A549 (cell line): ENCODE measurements around the gene SLC22A7. TPM values are rescaled to one million over a fixed set of nuclear protein-coding genes. Genes with fewer than 3 reads are reported as not detected.

Experiments used
- ATAC-seq, 2 experiments: fragments of 200-7000 bp in 1 of 2; fragments of >200 bp in 1 of 2; cut with Nextera tagmentation in 1 of 2; cut with Tn5 transposase in 1 of 2; 3 replicates each; pipeline versions ENCODE4 v1.8.0 to v1.9.1; 2018 to 2020; ENCODE audit warnings: mild to moderate bottlenecking in 1 of 2, moderate library complexity in 1 of 2
- CTCF ChIA-PET: fragments of 300-600 bp; sonication (Branson Sonifier 250); formaldehyde crosslinking; extraction: SDS; loops from one replicate; lab custom pipeline; 2021; ENCODE audit warnings: antibody characterized with exemption, inconsistent platforms; lab: Yijun Ruan, JAX
- POLR2A ChIA-PET: fragments of 350-600 bp; formaldehyde crosslinking; extraction: SDS; loops from one replicate; lab custom pipeline; 2021; ENCODE audit warnings: antibody characterized with exemption, inconsistent platforms; lab: Yijun Ruan, JAX
- DNase-seq, 2 experiments: peaks; one replicate each; pipeline versions ENCODE4 v3.0.0 to v3.0.0-alpha.2; 2011 to 2016; ENCODE audit warnings: low read depth in 1 of 2, low spot score in 1 of 2
- FAIRE-seq: peaks from 2 replicates; lab custom pipeline; 2011; peaks lifted over from hg19 to GRCh38; lab: Jason Lieb, UNC
- H3K27ac ChIP-seq, 2 experiments: fragments of >200 bp; sonication (Bioruptor Twin); formaldehyde crosslinking; 3 replicates each; pipeline ENCODE4 v1.5.1; 2016 to 2017
- H3K4me1 ChIP-seq: fragments of >200 bp; sonication (Bioruptor Twin); formaldehyde crosslinking; 3 replicates; pipeline ENCODE4 v1.6.1; 2016
- H3K4me2 ChIP-seq: fragments of >200 bp; sonication (Bioruptor Twin); formaldehyde crosslinking; 3 replicates; pipeline ENCODE4 v1.6.1; 2016
- H3K4me3 ChIP-seq: fragments of >200 bp; sonication (Bioruptor Twin); formaldehyde crosslinking; 3 replicates; pipeline ENCODE4 v1.5.1; 2016
- H3K9me3 ChIP-seq: fragments of >200 bp; sonication (Bioruptor Twin); formaldehyde crosslinking; 3 replicates; pipeline ENCODE4 v1.6.1; 2016
- CBX2 ChIP-seq: fragments of 200-600 bp; sonication (generic); IDR thresholded peaks from 2 replicates; pipeline ENCODE4 v1.6.1; 2016; ENCODE audit warnings: low read depth, mild to moderate bottlenecking, borderline replicate concordance
- CEBPB ChIP-seq, 2 experiments: fragments of >200 bp in 1 of 2; sonication (Bioruptor Twin) in 1 of 2; formaldehyde crosslinking in 1 of 2; IDR thresholded peaks; 2 replicates each; pipeline ENCODE4 v1.6.1; 2012 to 2016
- CHD2 ChIP-seq: fragments of 150-350 bp; IDR thresholded peaks from 2 replicates; pipeline ENCODE4 v1.6.1; 2014; ENCODE audit warnings: low read length; ENCODE audit not compliant: partially characterized antibody
- CHD4 ChIP-seq: fragments of 200-600 bp; sonication (generic); IDR thresholded peaks from 2 replicates; pipeline ENCODE4 v1.6.1; 2016; ENCODE audit warnings: antibody characterized with exemption, mild to moderate bottlenecking, borderline replicate concordance
- E2F6 ChIP-seq: IDR thresholded peaks from 2 replicates; pipeline ENCODE4 v1.6.1; 2012; ENCODE audit warnings: low read depth, borderline replicate concordance
- EHF ChIP-seq: fragments of 250-450 bp; sonication (Bioruptor Pico); IDR thresholded peaks from 2 replicates; pipeline ENCODE4 v1.5.0; 2020; ENCODE audit warnings: mild to moderate bottlenecking
- FOSB ChIP-seq: fragments of 250-450 bp; sonication (Bioruptor Pico); IDR thresholded peaks from 2 replicates; pipeline ENCODE4 v1.5.0; 2020; ENCODE audit warnings: mild to moderate bottlenecking, moderate library complexity
- GATA3 ChIP-seq: IDR thresholded peaks from 2 replicates; pipeline ENCODE4 v1.6.1; 2012; ENCODE audit warnings: borderline replicate concordance
- HEYL ChIP-seq: fragments of 250-450 bp; sonication (Bioruptor Pico); IDR thresholded peaks from 2 replicates; pipeline ENCODE4 v1.8.0; 2021; ENCODE audit warnings: mild to moderate bottlenecking, moderate library complexity
- HMGXB4 ChIP-seq: fragments of 250-450 bp; sonication (Bioruptor Pico); IDR thresholded peaks from 2 replicates; pipeline ENCODE4 v1.5.0; 2021; ENCODE audit warnings: mild to moderate bottlenecking, moderate library complexity, borderline replicate concordance
- JUN ChIP-seq, 2 experiments: fragments of >200 bp; sonication (Bioruptor Twin); formaldehyde crosslinking; IDR thresholded peaks; 2 replicates in 1 of 2; 3 replicates in 1 of 2; pipeline ENCODE4 v1.6.1; 2016 to 2017
- JUNB ChIP-seq: fragments of >200 bp; sonication (Bioruptor Twin); formaldehyde crosslinking; IDR thresholded peaks from 2 replicates; pipeline ENCODE4 v1.6.1; 2016
- KDM1A ChIP-seq: fragments of 200-600 bp; sonication (generic); IDR thresholded peaks from 2 replicates; pipeline ENCODE4 v1.6.1; 2016; ENCODE audit warnings: low read depth, mild to moderate bottlenecking
- KDM5A ChIP-seq: fragments of 200-600 bp; sonication (generic); IDR thresholded peaks from 2 replicates; pipeline ENCODE4 v1.6.1; 2016; ENCODE audit warnings: antibody characterized with exemption, mild to moderate bottlenecking
- MAFK ChIP-seq: fragments of 450-650 bp; IDR thresholded peaks from 2 replicates; pipeline ENCODE4 v1.6.1; 2014; ENCODE audit not compliant: partially characterized antibody
- MAX ChIP-seq: IDR thresholded peaks from 2 replicates; pipeline ENCODE4 v1.6.1; 2012
- MYC ChIP-seq: IDR thresholded peaks from 2 replicates; pipeline ENCODE4 v1.6.1; 2012; ENCODE audit warnings: mild to moderate bottlenecking, inconsistent platforms, low read length, improper control_type of control experiment, borderline replicate concordance
- NR3C1 ChIP-seq: fragments of >200 bp; sonication (Bioruptor Twin); formaldehyde crosslinking; IDR thresholded peaks from 3 replicates; pipeline ENCODE4 v1.6.1; 2017
- POLR2A ChIP-seq: IDR thresholded peaks from 2 replicates; pipeline ENCODE4 v1.6.1; 2012; ENCODE audit warnings: mild to moderate bottlenecking, low read length
- POLR2AphosphoS2 ChIP-seq: conservative IDR thresholded peaks from 2 replicates; pipeline ENCODE4 v1.6.1; 2012; ENCODE audit warnings: low read length, improper control_type of control experiment, inconsistent platforms
- RAD21 ChIP-seq, 2 experiments: fragments of >200 bp in 1 of 2; sonication (Bioruptor Twin) in 1 of 2; formaldehyde crosslinking in 1 of 2; IDR thresholded peaks in 1 of 2; conservative IDR thresholded peaks in 1 of 2; 2 replicates in 1 of 2; 3 replicates in 1 of 2; pipeline ENCODE4 v1.6.1; 2012 to 2018; ENCODE audit warnings: inconsistent platforms in 1 of 2
- RARB ChIP-seq: fragments of 250-450 bp; sonication (Bioruptor Pico); IDR thresholded peaks from 2 replicates; pipeline ENCODE4 v1.8.0; 2021; ENCODE audit warnings: mild to moderate bottlenecking, moderate library complexity
- REST ChIP-seq: fragments of 200-600 bp; sonication (generic); IDR thresholded peaks from 2 replicates; pipeline ENCODE4 v1.6.1; 2016; ENCODE audit warnings: antibody characterized with exemption, mild to moderate bottlenecking, moderate library complexity
- RNF2 ChIP-seq: fragments of 200-600 bp; sonication (generic); IDR thresholded peaks from 2 replicates; pipeline ENCODE4 v1.6.1; 2016; ENCODE audit warnings: low read depth, mild to moderate bottlenecking, antibody characterized with exemption, moderate library complexity, borderline replicate concordance
- TFCP2L1 ChIP-seq: fragments of 250-450 bp; sonication (Bioruptor Pico); IDR thresholded peaks from 2 replicates; pipeline ENCODE4 v1.5.0; 2021; ENCODE audit warnings: mild to moderate bottlenecking
- TP53 ChIP-seq: fragments of 250-450 bp; sonication (Bioruptor Pico); IDR thresholded peaks from 2 replicates; pipeline ENCODE4 v1.5.0; 2021; ENCODE audit warnings: mild to moderate bottlenecking, moderate library complexity
- USF2 ChIP-seq: fragments of 450-650 bp; IDR thresholded peaks from 2 replicates; pipeline ENCODE4 v1.6.1; 2014; ENCODE audit warnings: antibody characterized with exemption
- WGBS: methylation state at CpG from one replicate; pipeline ENCODE4 v1.1.6; 2017; ENCODE audit errors: missing lambda C conversion rate; 5-methylcytosine and 5-hydroxymethylcytosine counted together
- polyA plus RNA-seq, 4 experiments: library from polyadenylated mRNA; depleted of rRNA in 3 of 4; stranded (reverse); fragments of >200 nt; fragmentation: RNase III in 1 of 4; extraction: RNeasy Plus Mini Kit Qiagen cat#74134 plus additional on column Dnase treatment in 1 of 4; gene quantifications; 2 replicates in 3 of 4; 3 replicates in 1 of 4; pipeline ENCODE4 v1.2.3, GENCODE V29; 2011 to 2017

SLC22A7 gene
- polyA plus RNA-seq, 2 of the 4 experiments (the other 2 are of a cell fraction): not detected

GRCh38 chr6:43308990-43309477, 11.0 kb downstream of the SLC22A7 start:
- CTCF ChIA-PET: interaction anchor here (0.8 to 5.3 kb wide), 15 partner anchors 10 to 198 kb away, joined by 3 to 22 read pairs (median 5); partner anchors contain the start of gene SLC22A7
- Histone ChIP-seq H3K4me1 (peaks cover 12% of the 10 kb centered on the region), H3K4me2 (peak overlapping the region; percentile 100), H3K9me3 (no peaks in the 10 kb centered on the region), H3K4me3 (peak overlapping the region; percentile 63), H3K27ac (peak overlapping the region; percentile 50 to 55)
- 41% methylated on average over 9 of the region's 9 CpGs for WGBS
- ATAC-seq: peak in 1 of 2 experiments; percentile 14; a peak in 3 of 6 replicates
- POLR2A ChIA-PET: interaction anchor here (1.2 kb wide), 1 partner anchor 25 kb away, joined by 3 read pairs; no protein-coding TSS in a partner anchor
- DNase-seq: no peak
- no peak for FAIRE-seq
- TF ChIP-seq CBX2: no peak
- TF ChIP-seq JUN (IDR thresholded peaks at IDR 0.05): no peak
- no peak for TF ChIP-seq HEYL (CRISPR knock-in tag)
- no peak for TF ChIP-seq EHF
- no peak for TF ChIP-seq REST
- TF ChIP-seq RAD21 (conservative IDR thresholded peaks at IDR 0.05 in 1 of 2, IDR thresholded peaks at IDR 0.05 in 1 of 2): no peak
- TF ChIP-seq MYC: no peak
- no peak for TF ChIP-seq KDM1A
- TF ChIP-seq TP53: no peak
- no peak for TF ChIP-seq TFCP2L1 (CRISPR knock-in tag)
- TF ChIP-seq MAX: no peak
- TF ChIP-seq RARB (CRISPR knock-in tag): no peak
- TF ChIP-seq HMGXB4: no peak
- no peak for TF ChIP-seq POLR2A
- no peak for TF ChIP-seq CHD2
- no peak for TF ChIP-seq RNF2
- no peak for TF ChIP-seq FOSB (CRISPR knock-in tag)
- no peak for TF ChIP-seq POLR2AphosphoS2

GRCh38 chr6:43310134-43310533, 12.1 kb downstream of the SLC22A7 start:
- CTCF ChIA-PET: interaction anchor here (1.9 to 5.3 kb wide), 5 partner anchors 11 to 197 kb away, joined by 8 to 22 read pairs (median 12); partner anchors contain the start of gene SLC22A7
- DNase-seq (no peak), ATAC-seq (no peak), FAIRE-seq (no peak)
- H3K4me1 ChIP-seq: peaks cover 12% of the 10 kb centered on the region
- no peaks in the 10 kb centered on the region for H3K9me3 ChIP-seq
- no peak overlapping the region for H3K27ac ChIP-seq
- H3K4me3 ChIP-seq: no peak overlapping the region
- no peak overlapping the region for H3K4me2 ChIP-seq
- POLR2A ChIA-PET: no interaction called here
- WGBS: 100% methylated on average over 2 of the region's 2 CpGs
- TF ChIP-seq USF2: no peak
- no peak for TF ChIP-seq KDM1A
- no peak for TF ChIP-seq CHD4
- TF ChIP-seq GATA3: no peak
- no peak for TF ChIP-seq MAX
- no peak for TF ChIP-seq POLR2A
- no peak for TF ChIP-seq JUNB
- no peak for TF ChIP-seq CEBPB (IDR thresholded peaks at IDR 0.05)
- no peak for TF ChIP-seq KDM5A
- TF ChIP-seq NR3C1: no peak
- no peak for TF ChIP-seq REST
- TF ChIP-seq MAFK: no peak
- no peak for TF ChIP-seq E2F6
